Upper lobe of left lung (tissue), 4 donors: Measurements from ENCODE around the gene CACHD1.

Source experiments
- CTCF ChIP-seq, 6 experiments: fragments of 450-650 bp in 4 of 6; fragments of 200-600 bp in 2 of 6; sonication (generic) in 2 of 6; IDR thresholded peaks; one replicate each; pipeline ENCODE4 v1.5.1; 2016 to 2019; ENCODE audit warnings: antibody characterized with exemption in 6 of 6
- EP300 ChIP-seq, 4 donors: sonication (generic); formaldehyde crosslinking; IDR thresholded peaks; one replicate each; pipeline ENCODE4 v1.5.1; 2017; ENCODE audit warnings: antibody characterized with exemption in 4 of 4, control low read depth in 2 of 4
- POLR2A ChIP-seq, 4 donors: fragments of 450-650 bp; IDR thresholded peaks; one replicate each; pipeline ENCODE4 v1.5.1; 2016 to 2017; ENCODE audit warnings: antibody characterized with exemption in 4 of 4, mild to moderate bottlenecking in 2 of 4
- POLR2AphosphoS5 ChIP-seq, 2 donors: sonication (generic); formaldehyde crosslinking; IDR thresholded peaks; one replicate each; pipeline ENCODE4 v1.5.1; 2017; ENCODE audit warnings: antibody characterized with exemption in 2 of 2

- TF ChIP-seq CTCF (IDR thresholded peaks at IDR 0.05) (peak in 1 of 6 experiments; percentile 9), POLR2A (IDR thresholded peaks at IDR 0.05) (no peak), POLR2AphosphoS5 (IDR thresholded peaks at IDR 0.05) (no peak), EP300 (IDR thresholded peaks at IDR 0.05) (no peak)
Observed at GRCh38 chr1:64584479-64584878, 114.5 kb downstream of the CACHD1 start.
